HG03571 (cell line): ENCODE results near the gene CENPF.

ENCODE experiments used
- ATAC-seq: cut with Tn5 transposase; IDR thresholded peaks from one replicate; pipeline ENCODE4 v1.9.1; 2021; ENCODE audit not compliant: unreplicated experiment

CENPF gene

GRCh38 chr1:214698559-214698958, 95.6 kb downstream of the CENPF start:
- no peak for ATAC-seq

GRCh38 chr1:214700437-214700836, 97.4 kb downstream of the CENPF start:
- ATAC-seq, result no peak

DNA sequence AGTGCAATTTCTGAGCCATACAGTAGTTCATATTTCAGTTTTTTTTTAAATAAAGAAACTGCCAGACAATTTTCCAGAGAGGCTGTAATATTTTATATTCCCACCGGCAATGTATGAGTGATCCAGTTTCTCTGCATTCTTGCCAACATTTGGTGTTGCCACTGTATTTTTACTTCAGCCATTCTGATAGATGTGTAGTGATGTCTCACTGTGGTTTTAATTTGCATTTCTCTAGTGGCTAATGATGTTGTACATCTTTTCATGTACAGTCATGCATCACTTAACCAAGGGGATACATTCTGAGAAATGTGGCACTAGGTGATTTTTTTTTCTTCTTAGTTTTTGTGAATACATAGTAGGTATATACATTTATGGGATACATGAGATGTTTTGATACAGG, 99.6 kb downstream of the CENPF start:
- no peak for ATAC-seq

GRCh38 chr1:214707306-214708087, 104.5 kb downstream of the CENPF start:
- ATAC-seq, result no peak

- no peak for ATAC-seq
Measured at GRCh38 chr1:214708321-214708955, 105.4 kb downstream of the CENPF start.

DNA sequence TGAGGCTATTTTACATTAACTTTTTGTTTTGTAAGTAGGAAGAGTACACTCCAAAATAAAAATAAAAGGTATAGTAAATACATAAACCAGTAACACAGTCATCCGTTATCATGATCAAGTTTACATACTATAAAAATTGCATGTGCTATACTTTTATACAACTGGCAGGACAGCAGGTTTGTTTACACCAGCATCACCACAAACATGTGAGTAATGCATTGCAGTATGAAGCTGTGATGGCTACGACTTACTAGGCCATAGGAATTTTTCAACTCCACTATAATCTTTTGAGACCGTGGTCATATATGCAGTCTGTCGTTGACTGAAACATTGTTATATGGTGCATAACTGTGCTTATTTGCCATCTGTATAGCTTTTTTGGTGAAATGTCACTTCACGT, 106.2 kb downstream of the CENPF start:
- ATAC-seq, result no peak

GRCh38 chr1:214712737-214713136, 109.7 kb downstream of the CENPF start:
- ATAC-seq, result no peak
